Hepatocyte (in vitro differentiated cells): ENCODE measurements around the gene RASA3. TPM values are rescaled to one million over a fixed set of nuclear protein-coding genes. Genes with fewer than 3 reads are reported as not detected.

Experiments
- DNase-seq: peaks from one replicate; pipeline ENCODE4 v3.0.0-alpha.2; 2016; ENCODE audit warnings: low spot score
- H2AFZ ChIP-seq: fragments of 200-600 bp; sonication (generic); 2 replicates; pipeline ENCODE4 v1.6.0; 2016; ENCODE audit warnings: antibody characterized with exemption, mild to moderate bottlenecking
- H3K27ac ChIP-seq: fragments of 200-600 bp; sonication (generic); 2 replicates; pipeline ENCODE4 v1.5.1; 2016; ENCODE audit warnings: mild to moderate bottlenecking
- H3K27me3 ChIP-seq: fragments of 200-600 bp; sonication (generic); 2 replicates; pipeline ENCODE4 v1.6.1; 2016
- H3K36me3 ChIP-seq: fragments of 200-600 bp; sonication (generic); replicated peaks from 2 replicates; pipeline ENCODE4 v1.5.1; 2016; ENCODE audit warnings: low read depth; ENCODE audit not compliant: insufficient read depth
- H3K4me1 ChIP-seq: fragments of 200-600 bp; sonication (generic); 2 replicates; pipeline ENCODE4 v1.5.1; 2016; ENCODE audit warnings: mild to moderate bottlenecking, moderate library complexity; ENCODE audit not compliant: insufficient read depth
- H3K4me2 ChIP-seq: fragments of 200-600 bp; sonication (generic); 2 replicates; pipeline ENCODE4 v1.6.0; 2016
- H3K4me3 ChIP-seq: fragments of 200-600 bp; sonication (generic); 2 replicates; pipeline ENCODE4 v1.5.1; 2016; ENCODE audit warnings: mild to moderate bottlenecking
- H3K79me2 ChIP-seq: fragments of 200-600 bp; sonication (generic); 2 replicates; pipeline ENCODE4 v1.6.0; 2017; ENCODE audit warnings: mild to moderate bottlenecking
- H3K9me2 ChIP-seq: fragments of 200-600 bp; sonication (generic); replicated peaks from 2 replicates; pipeline ENCODE4 v1.6.0; 2017; ENCODE audit warnings: mild to moderate bottlenecking; ENCODE audit not compliant: insufficient read depth
- H3K9me3 ChIP-seq: fragments of 200-600 bp; sonication (generic); 2 replicates; pipeline ENCODE4 v1.5.1; 2016; ENCODE audit warnings: low read depth, mild to moderate bottlenecking
- H4K20me1 ChIP-seq: fragments of 200-600 bp; sonication (generic); 2 replicates; pipeline ENCODE4 v1.6.0; 2016; ENCODE audit warnings: mild to moderate bottlenecking; ENCODE audit not compliant: insufficient read depth, poor library complexity, severe bottlenecking
- EZH2 ChIP-seq: fragments of 200-600 bp; sonication (generic); IDR thresholded peaks from 2 replicates; pipeline ENCODE4 v1.6.1; 2016; ENCODE audit warnings: antibody characterized with exemption, mild to moderate bottlenecking, borderline replicate concordance
- EZH2phosphoT487 ChIP-seq: fragments of 200-600 bp; sonication (generic); IDR thresholded peaks from one replicate; pipeline ENCODE4 v1.6.1; 2018; ENCODE audit warnings: antibody characterized with exemption, mild to moderate bottlenecking, low read depth, moderate library complexity; ENCODE audit not compliant: unreplicated experiment, severe bottlenecking
- WGBS: methylation state at CpG from one replicate; pipeline ENCODE4 v1.1.6; 2016; ENCODE audit warnings: low lambda C conversion rate; ENCODE audit errors: missing lambda C conversion rate; 5-methylcytosine and 5-hydroxymethylcytosine counted together
- polyA plus RNA-seq: library from polyadenylated mRNA; unstranded; fragments of >200 nt; fragmentation: Nextera tagmentation; extraction: Ambion mirVana; gene quantifications from 2 replicates; pipeline ENCODE4 v1.2.1, GENCODE V29; 2016
- total RNA-seq: library from RNA; depleted of rRNA; stranded (reverse); fragments of >200 nt; gene quantifications from 2 replicates; pipeline ENCODE4 v1.2.3, GENCODE V29; 2014
- TF ChIP-seq, protein P1 (sequence below): fragments of 200-600 bp; sonication (generic); IDR thresholded peaks from 2 replicates; pipeline ENCODE4 v1.5.1; 2016; ENCODE audit warnings: antibody characterized with exemption, mild to moderate bottlenecking; ENCODE audit not compliant: poor library complexity

Gene RASA3
- total and polyA plus RNA-seq, 2 experiments from 2014 or later, result 5.6 to 6.1 TPM

DNA sequence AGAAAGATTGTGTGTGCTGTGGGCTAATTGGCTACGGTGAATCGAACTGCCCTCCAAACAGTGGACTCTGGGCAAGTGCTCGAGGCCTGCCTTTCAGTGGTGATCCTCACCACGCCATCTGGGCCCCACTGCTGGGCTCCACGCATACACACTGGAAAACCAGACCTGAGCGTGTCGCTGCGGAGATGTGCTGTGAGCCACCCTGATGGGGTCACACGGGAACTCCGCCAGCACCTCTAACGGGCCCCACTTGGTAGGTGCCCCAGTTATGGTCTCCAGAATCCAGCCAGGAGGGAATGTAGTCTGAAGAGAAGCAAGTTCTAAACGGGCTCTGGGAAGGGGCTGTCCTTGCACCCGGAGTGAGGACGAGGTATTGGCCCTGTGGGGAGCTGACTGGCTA lies 197.8 kb downstream of the RASA3 start:
- H3K9me2 ChIP-seq, result no peaks in the 10 kb centered on the region
- H3K36me3 ChIP-seq, result no peaks in the 10 kb centered on the region
- no peak overlapping the region for H3K4me2 ChIP-seq
- peaks cover 26% of the 10 kb centered on the region for H3K4me1 ChIP-seq
- no peaks in the 10 kb centered on the region for H3K79me2 ChIP-seq
- TF ChIP-seq EZH2 (no peak), EZH2phosphoT487 (no peak)
- TF ChIP-seq, protein P1, sequence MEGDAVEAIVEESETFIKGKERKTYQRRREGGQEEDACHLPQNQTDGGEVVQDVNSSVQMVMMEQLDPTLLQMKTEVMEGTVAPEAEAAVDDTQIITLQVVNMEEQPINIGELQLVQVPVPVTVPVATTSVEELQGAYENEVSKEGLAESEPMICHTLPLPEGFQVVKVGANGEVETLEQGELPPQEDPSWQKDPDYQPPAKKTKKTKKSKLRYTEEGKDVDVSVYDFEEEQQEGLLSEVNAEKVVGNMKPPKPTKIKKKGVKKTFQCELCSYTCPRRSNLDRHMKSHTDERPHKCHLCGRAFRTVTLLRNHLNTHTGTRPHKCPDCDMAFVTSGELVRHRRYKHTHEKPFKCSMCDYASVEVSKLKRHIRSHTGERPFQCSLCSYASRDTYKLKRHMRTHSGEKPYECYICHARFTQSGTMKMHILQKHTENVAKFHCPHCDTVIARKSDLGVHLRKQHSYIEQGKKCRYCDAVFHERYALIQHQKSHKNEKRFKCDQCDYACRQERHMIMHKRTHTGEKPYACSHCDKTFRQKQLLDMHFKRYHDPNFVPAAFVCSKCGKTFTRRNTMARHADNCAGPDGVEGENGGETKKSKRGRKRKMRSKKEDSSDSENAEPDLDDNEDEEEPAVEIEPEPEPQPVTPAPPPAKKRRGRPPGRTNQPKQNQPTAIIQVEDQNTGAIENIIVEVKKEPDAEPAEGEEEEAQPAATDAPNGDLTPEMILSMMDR, result no peak
- no peak for DNase-seq
- 95% methylated on average over 14 of the region's 14 CpGs for WGBS
- no peaks in the 10 kb centered on the region for H4K20me1 ChIP-seq
- H3K4me3 ChIP-seq, result no peak overlapping the region
- H3K9me3 ChIP-seq, result no peaks in the 10 kb centered on the region
- no peak overlapping the region for H2AFZ ChIP-seq
- no peak overlapping the region for H3K27ac ChIP-seq
- no peaks in the 10 kb centered on the region for H3K27me3 ChIP-seq

DNA sequence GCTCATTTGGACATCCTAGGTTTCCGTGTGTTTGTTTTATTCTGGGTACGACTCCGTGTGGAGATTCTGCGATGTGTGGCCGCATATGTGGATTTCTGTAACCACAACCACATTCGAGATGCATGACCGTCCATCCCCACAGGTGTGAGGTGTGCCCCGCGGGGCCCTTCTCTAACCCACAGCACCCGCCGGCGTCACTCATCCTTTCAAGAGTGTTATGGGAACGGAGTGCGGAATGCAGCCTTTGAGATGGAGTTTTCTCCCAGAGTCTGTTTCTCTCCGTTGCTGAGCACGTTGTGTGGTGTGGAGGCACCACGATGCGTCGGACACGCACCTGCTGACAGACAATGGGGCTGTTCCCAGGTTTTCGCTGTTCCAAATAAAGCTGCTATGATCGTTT lies 198.5 kb downstream of the RASA3 start:
- no peak for DNase-seq
- no peak for TF ChIP-seq EZH2
- TF ChIP-seq, protein P1, result no peak
- TF ChIP-seq EZH2phosphoT487, result no peak
- H3K27me3 ChIP-seq, result no peaks in the 10 kb centered on the region
- no peaks in the 10 kb centered on the region for H3K9me3 ChIP-seq
- no peak overlapping the region for H3K4me2 ChIP-seq
- peaks cover 32% of the 10 kb centered on the region for H3K4me1 ChIP-seq
- WGBS, result 98% methylated on average over 21 of the region's 22 CpGs
- H2AFZ ChIP-seq, result no peak overlapping the region
- H4K20me1 ChIP-seq, result no peaks in the 10 kb centered on the region
- no peaks in the 10 kb centered on the region for H3K79me2 ChIP-seq
- H3K36me3 ChIP-seq, result no peaks in the 10 kb centered on the region
- no peaks in the 10 kb centered on the region for H3K9me2 ChIP-seq
- H3K27ac ChIP-seq, result no peak overlapping the region
- no peak overlapping the region for H3K4me3 ChIP-seq

DNA sequence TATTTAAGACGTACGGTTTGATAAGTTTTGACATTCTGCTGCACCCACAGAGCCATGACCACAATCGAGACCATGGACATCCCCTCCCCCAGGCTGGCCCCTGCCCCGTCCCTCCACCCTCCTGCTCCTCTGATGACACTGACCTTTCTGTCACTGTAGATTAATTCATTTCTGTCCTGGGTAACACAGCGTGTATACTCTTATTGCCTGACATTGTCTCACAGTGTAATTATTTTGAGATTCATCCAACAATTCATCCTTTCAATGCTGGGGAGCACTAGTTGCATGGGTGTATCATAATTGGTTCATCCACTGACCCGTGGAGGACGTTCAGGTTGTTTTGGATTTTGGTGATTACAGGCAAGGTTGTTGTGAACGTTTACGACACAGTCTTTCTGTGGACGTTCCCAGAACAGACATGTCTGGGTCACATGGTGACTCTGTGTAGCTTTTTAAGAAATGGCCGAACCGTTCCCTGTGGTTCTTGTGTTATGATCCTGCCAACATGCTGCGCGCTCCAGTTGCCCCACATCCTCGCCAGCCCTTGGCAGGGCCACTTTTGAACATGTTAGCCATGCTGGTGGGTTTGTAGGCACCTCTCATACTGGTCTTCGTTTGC lies 200.5 kb downstream of the RASA3 start:
- no peak overlapping the region for H2AFZ ChIP-seq
- no peak for DNase-seq
- H3K79me2 ChIP-seq, result no peaks in the 10 kb centered on the region
- 89% methylated on average over 16 of the region's 16 CpGs for WGBS
- no peaks in the 10 kb centered on the region for H3K9me2 ChIP-seq
- H3K4me3 ChIP-seq, result no peak overlapping the region
- H3K9me3 ChIP-seq, result no peaks in the 10 kb centered on the region
- H3K4me1 ChIP-seq, result peaks cover 33% of the 10 kb centered on the region
- H3K36me3 ChIP-seq, result no peaks in the 10 kb centered on the region
- no peak for TF ChIP-seq EZH2
- TF ChIP-seq, protein P1, result no peak
- no peak for TF ChIP-seq EZH2phosphoT487
- no peak overlapping the region for H3K27ac ChIP-seq
- no peaks in the 10 kb centered on the region for H3K27me3 ChIP-seq
- H4K20me1 ChIP-seq, result no peaks in the 10 kb centered on the region
- H3K4me2 ChIP-seq, result no peak overlapping the region
